Mesendoderm (in vitro differentiated cells): ENCODE measurements around the gene NFAM1.

ENCODE experiments used
- DNase-seq: peaks from one replicate; pipeline ENCODE4 v3.0.0; 2013
- H2AK5ac ChIP-seq: 2 replicates; pipeline ENCODE4 v1.6.1; 2013; ENCODE audit warnings: low read length, inconsistent platforms
- H2BK120ac ChIP-seq: 2 replicates; pipeline ENCODE4 v1.6.1; 2013; ENCODE audit warnings: low read depth, mild to moderate bottlenecking, low read length, moderate library complexity, mixed read lengths
- H2BK15ac ChIP-seq: replicated peaks from 2 replicates; pipeline ENCODE4 v1.6.1; 2013; ENCODE audit warnings: low read depth, mild to moderate bottlenecking, moderate library complexity
- H2BK5ac ChIP-seq: 2 replicates; pipeline ENCODE4 v1.6.1; 2013; ENCODE audit warnings: low read length, inconsistent platforms
- H3K18ac ChIP-seq: 2 replicates; pipeline ENCODE4 v1.6.1; 2013; ENCODE audit warnings: mild to moderate bottlenecking, low read length, mixed read lengths
- H3K23ac ChIP-seq: one replicate; pipeline ENCODE4 v1.6.1; 2013; ENCODE audit warnings: low read length
- H3K27ac ChIP-seq: 2 replicates; pipeline ENCODE4 v1.5.1; 2013; ENCODE audit warnings: low read depth, mild to moderate bottlenecking, inconsistent platforms, low read length, moderate library complexity
- H3K27me3 ChIP-seq: 2 replicates; pipeline ENCODE4 v1.6.1; 2013; ENCODE audit warnings: low read length, control low read depth, mild to moderate bottlenecking, inconsistent platforms; ENCODE audit not compliant: insufficient read depth, poor library complexity
- H3K36me3 ChIP-seq: 2 replicates; pipeline ENCODE4 v1.6.1; 2013; ENCODE audit warnings: low read length, inconsistent platforms; ENCODE audit not compliant: control insufficient read depth, insufficient read depth
- H3K4ac ChIP-seq: one replicate; pipeline ENCODE4 v1.6.1; 2013; ENCODE audit warnings: low read depth, mild to moderate bottlenecking, low read length, moderate library complexity
- H3K4me1 ChIP-seq: 2 replicates; pipeline ENCODE4 v1.6.1; 2013; ENCODE audit warnings: low read depth, low read length, inconsistent platforms; ENCODE audit not compliant: control insufficient read depth
- H3K4me2 ChIP-seq: 2 replicates; pipeline ENCODE4 v1.6.1; 2013; ENCODE audit warnings: low read length
- H3K4me3 ChIP-seq: 2 replicates; pipeline ENCODE4 v1.5.1; 2013; ENCODE audit warnings: mild to moderate bottlenecking, low read length
- H3K56ac ChIP-seq: one replicate; pipeline ENCODE4 v1.6.1; 2013; ENCODE audit warnings: low read length
- H3K79me1 ChIP-seq: 2 replicates; pipeline ENCODE4 v1.6.1; 2013; ENCODE audit warnings: low read length, inconsistent platforms
- H3K79me2 ChIP-seq: 2 replicates; pipeline ENCODE4 v1.6.1; 2013; ENCODE audit warnings: mild to moderate bottlenecking, low read length; ENCODE audit not compliant: control insufficient read depth, insufficient read depth
- H3K9ac ChIP-seq: 2 replicates; pipeline ENCODE4 v1.6.1; 2013; ENCODE audit warnings: low read length, inconsistent platforms
- H4K5ac ChIP-seq: one replicate; pipeline ENCODE4 v1.6.1; 2013; ENCODE audit warnings: low read length
- H4K8ac ChIP-seq: one replicate; pipeline ENCODE4 v1.6.1; 2013; ENCODE audit warnings: low read depth, mild to moderate bottlenecking, control low read depth, low read length, moderate library complexity
- WGBS: extraction: QIAGEN DNeasy Blood & Tissue Kit; methylation state at CpG from one replicate; pipeline ENCODE4 v1.1.7; 2013; ENCODE audit warnings: low lambda C conversion rate, missing lambda C conversion rate; ENCODE audit not compliant: insufficient coverage; ENCODE audit errors: extremely low coverage; 5-methylcytosine and 5-hydroxymethylcytosine counted together

The NFAM1 gene

DNA sequence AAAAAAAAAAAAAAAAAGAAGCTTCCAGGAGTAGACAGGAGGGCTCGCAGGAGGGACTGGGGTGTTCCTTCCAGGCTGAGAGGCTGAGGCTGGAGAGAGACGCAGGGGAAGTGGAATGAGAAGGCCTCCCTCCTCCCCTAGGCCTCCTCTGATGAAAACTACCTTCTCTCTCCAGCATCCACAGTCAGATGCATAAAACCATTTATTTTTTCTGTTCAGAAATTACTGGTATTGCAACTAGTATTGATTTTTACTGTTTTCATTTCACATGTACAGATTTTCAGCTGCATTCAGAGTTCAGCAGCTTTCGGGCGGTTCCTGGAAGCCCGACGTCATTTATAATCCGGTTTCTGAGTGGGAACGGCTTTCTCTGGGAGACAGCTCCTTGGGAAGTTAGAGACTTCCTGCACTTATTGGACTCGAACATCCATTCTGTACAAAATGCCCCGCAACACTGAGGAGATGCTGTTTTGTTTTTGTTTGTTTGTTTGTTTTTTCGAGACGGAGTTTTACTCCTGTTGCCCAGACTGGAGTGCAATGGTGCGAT lies 6.9 kb upstream of the NFAM1 start:
- Histone ChIP-seq H3K27ac (no peak overlapping the region), H2BK120ac (no peak overlapping the region), H3K79me1 (no peaks in the 10 kb centered on the region), H4K8ac (no peak overlapping the region), H3K4me1 (peaks cover 2% of the 10 kb centered on the region), H3K23ac (no peak overlapping the region), H3K27me3 (no peaks in the 10 kb centered on the region), H2AK5ac (no peak overlapping the region), H2BK15ac (no peak overlapping the region), H2BK5ac (no peak overlapping the region), H4K5ac (no peak overlapping the region), H3K4me3 (no peak overlapping the region), H3K4ac (no peak overlapping the region), H3K36me3 (no peaks in the 10 kb centered on the region), H3K9ac (no peak overlapping the region), H3K56ac (no peak overlapping the region), H3K79me2 (no peaks in the 10 kb centered on the region), H3K4me2 (no peak overlapping the region), H3K18ac (no peak overlapping the region)
- DNase-seq, result no peak
- WGBS, result no CpG with 5 or more reads among the region's 13 CpGs

DNA sequence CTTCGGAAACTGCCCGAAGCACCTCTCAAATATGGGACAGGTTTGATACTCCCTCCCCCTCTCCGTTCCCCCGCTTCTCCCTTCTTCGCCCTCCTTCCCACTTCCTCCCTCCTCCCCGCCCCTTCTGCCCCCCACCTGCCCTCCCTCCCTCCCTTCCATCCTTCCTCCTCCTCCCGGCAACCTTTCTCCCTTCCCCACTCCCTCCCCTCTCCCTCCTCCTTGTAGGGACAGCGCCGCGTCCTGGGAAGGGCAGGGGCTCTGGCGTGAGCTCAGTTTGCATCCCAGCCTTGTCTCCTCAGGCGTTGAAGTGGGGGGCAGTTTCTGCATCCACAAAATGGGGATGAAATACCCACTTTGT lies 6.1 kb upstream of the NFAM1 start:
- Histone ChIP-seq H4K5ac (no peak overlapping the region), H3K79me2 (no peaks in the 10 kb centered on the region), H3K79me1 (no peaks in the 10 kb centered on the region), H3K36me3 (no peaks in the 10 kb centered on the region), H2BK15ac (no peak overlapping the region), H2AK5ac (no peak overlapping the region), H3K23ac (no peak overlapping the region), H4K8ac (no peak overlapping the region), H3K4me3 (peak overlapping the region; percentile 50), H3K4me2 (peak overlapping the region; percentile 85), H2BK120ac (no peak overlapping the region), H3K4me1 (peaks cover 2% of the 10 kb centered on the region), H3K27me3 (no peaks in the 10 kb centered on the region), H2BK5ac (peak overlapping the region; percentile 54), H3K56ac (peak overlapping the region; percentile 86), H3K18ac (no peak overlapping the region), H3K9ac (peak overlapping the region; percentile 75), H3K4ac (no peak overlapping the region), H3K27ac (peak overlapping the region; percentile 32)
- no CpG with 5 or more reads among the region's 12 CpGs for WGBS
- peak; percentile 90 for DNase-seq

DNA sequence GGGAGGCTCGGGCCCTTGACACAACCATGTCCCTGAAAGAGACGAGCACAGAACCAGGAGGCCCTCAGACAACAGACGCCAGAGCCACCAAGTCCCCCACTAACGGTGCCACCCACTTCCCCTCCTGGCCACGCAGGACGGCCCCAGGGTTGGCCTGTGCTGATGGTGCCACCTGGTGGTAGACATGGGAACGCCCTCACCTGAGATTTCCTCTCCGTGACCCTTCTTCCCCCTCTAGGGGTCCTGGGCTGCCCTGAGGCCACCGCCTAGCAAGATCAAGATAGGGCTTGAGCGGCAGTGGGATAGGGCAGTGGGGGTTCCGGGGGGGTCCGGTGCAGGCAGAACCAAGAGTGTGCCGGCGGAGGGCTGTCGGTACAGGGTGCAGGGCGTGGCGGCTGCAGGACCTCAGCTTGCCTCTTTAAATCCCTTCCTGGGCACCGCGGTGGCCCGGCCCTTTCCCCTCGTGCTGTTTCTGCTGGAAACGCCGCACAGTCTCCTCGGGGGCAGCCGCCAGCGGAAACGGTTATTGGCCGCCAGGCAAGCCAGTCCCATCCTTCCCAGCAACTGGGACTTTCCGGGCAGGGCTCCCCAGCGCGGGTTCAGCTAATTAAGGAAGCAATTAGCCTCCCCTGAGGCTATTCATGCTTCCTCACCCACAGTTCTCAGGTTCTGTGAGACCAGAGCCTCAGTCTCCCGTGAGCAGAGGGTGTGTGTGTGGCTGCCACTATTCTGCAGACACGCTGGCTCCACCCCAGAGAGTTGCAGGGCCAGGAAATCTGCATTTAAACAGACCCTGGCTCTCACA lies 5.5 kb upstream of the NFAM1 start:
- Histone ChIP-seq H3K4ac (peak overlapping the region; percentile 5), H4K8ac (no peak overlapping the region), H3K79me1 (no peaks in the 10 kb centered on the region), H3K56ac (peak overlapping the region; percentile 86), H3K23ac (no peak overlapping the region), H3K4me1 (peaks cover 2% of the 10 kb centered on the region), H3K79me2 (no peaks in the 10 kb centered on the region), H3K18ac (peak overlapping the region; percentile 31), H2BK120ac (no peak overlapping the region), H3K4me2 (peak overlapping the region; percentile 85), H2AK5ac (no peak overlapping the region), H2BK15ac (no peak overlapping the region), H3K27ac (peak overlapping the region; percentile 32), H3K36me3 (no peaks in the 10 kb centered on the region), H2BK5ac (peak overlapping the region; percentile 54), H4K5ac (no peak overlapping the region), H3K9ac (peak overlapping the region; percentile 75), H3K4me3 (peak overlapping the region; percentile 50), H3K27me3 (no peaks in the 10 kb centered on the region)
- no CpG with 5 or more reads among the region's 33 CpGs for WGBS
- peak; percentile 84 for DNase-seq

DNA sequence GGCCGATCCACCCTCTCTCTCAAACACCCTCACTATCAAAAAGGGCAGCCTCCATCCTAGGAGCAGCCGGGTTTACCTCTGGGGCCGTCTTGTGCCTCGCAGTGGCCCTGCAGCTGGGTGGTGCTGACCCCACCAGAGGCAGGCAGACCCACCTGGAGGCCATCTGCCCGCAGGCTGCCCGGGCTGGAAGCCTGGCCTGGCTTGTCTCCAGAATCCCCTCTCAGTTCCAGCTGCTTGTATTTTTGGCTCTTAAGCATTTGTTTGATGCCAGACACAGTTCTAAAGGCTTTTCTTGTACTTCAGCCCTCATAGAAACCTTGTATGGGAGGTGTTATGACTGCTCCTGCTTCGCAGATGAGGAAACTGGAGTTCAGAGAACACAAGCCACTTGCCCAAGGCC lies 4.2 kb upstream of the NFAM1 start:
- Histone ChIP-seq H2BK5ac (no peak overlapping the region), H3K79me1 (no peaks in the 10 kb centered on the region), H3K27me3 (no peaks in the 10 kb centered on the region), H3K27ac (no peak overlapping the region), H3K4me2 (no peak overlapping the region), H3K4ac (no peak overlapping the region), H3K4me3 (no peak overlapping the region), H3K79me2 (no peaks in the 10 kb centered on the region), H3K56ac (peak overlapping the region; percentile 59), H4K5ac (no peak overlapping the region), H2BK15ac (no peak overlapping the region), H2BK120ac (no peak overlapping the region), H3K9ac (no peak overlapping the region), H3K4me1 (peaks cover 2% of the 10 kb centered on the region), H3K23ac (no peak overlapping the region), H3K18ac (no peak overlapping the region), H3K36me3 (no peaks in the 10 kb centered on the region), H2AK5ac (no peak overlapping the region), H4K8ac (no peak overlapping the region)
- no CpG with 5 or more reads among the region's 7 CpGs for WGBS
- DNase-seq, result no peak

DNA sequence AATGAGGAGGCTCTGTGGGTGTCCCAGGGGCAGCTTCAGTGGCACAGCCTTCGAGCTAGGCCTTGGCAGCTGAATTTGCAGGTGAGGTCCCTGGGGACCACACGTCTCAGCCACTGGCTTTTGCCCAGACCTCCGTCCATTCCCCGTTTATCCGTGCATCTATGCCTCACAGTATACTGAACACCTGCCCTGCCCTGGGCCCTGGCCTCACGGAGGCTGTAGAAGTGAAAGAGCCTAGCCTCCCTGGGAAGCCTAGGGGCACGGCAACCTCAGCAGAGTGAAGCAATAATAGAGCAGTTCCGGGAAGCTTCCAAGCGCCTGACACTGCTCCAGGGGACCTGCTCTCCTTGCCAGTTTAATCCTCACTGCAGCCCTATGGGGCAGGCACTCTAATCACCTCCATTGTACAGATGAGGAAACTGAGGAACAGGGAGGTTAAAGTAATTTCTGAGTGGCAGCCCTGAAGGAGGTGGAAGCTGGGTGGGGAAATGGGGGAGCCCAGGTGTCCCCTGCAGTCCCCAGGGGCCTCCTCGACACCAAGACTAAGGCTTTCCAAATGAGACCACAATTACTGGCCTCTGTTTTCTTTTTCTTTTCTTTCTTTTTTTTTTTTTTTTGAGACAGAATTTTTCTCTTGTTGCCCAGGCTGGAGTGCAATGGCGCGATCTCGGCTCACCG lies 2.7 kb upstream of the NFAM1 start:
- H3K23ac ChIP-seq, result no peak overlapping the region
- H3K79me2 ChIP-seq, result no peaks in the 10 kb centered on the region
- H3K4ac ChIP-seq, result no peak overlapping the region
- H2AK5ac ChIP-seq, result no peak overlapping the region
- H3K4me1 ChIP-seq, result peaks cover under 1% of the 10 kb centered on the region
- no peak overlapping the region for H3K4me2 ChIP-seq
- no peak overlapping the region for H3K56ac ChIP-seq
- H3K36me3 ChIP-seq, result no peaks in the 10 kb centered on the region
- H3K79me1 ChIP-seq, result no peaks in the 10 kb centered on the region
- no peak overlapping the region for H3K18ac ChIP-seq
- no peak overlapping the region for H3K27ac ChIP-seq
- no CpG with 5 or more reads among the region's 14 CpGs for WGBS
- H3K4me3 ChIP-seq, result no peak overlapping the region
- H2BK15ac ChIP-seq, result no peak overlapping the region
- H3K27me3 ChIP-seq, result no peaks in the 10 kb centered on the region
- H4K5ac ChIP-seq, result no peak overlapping the region
- no peak for DNase-seq
- no peak overlapping the region for H2BK5ac ChIP-seq
- H4K8ac ChIP-seq, result no peak overlapping the region
- H2BK120ac ChIP-seq, result no peak overlapping the region
- no peak overlapping the region for H3K9ac ChIP-seq
